Left ventricle myocardium inferior (tissue), 1 donor: ENCODE data around the gene STK4. TPM values are rescaled to one million over a fixed set of nuclear protein-coding genes. Genes with fewer than 3 reads are reported as not detected.

Experiments
- DNase-seq: peaks from one replicate; pipeline ENCODE4 v3.0.0-alpha.2; 2020
- H3K27ac ChIP-seq: fragments of 200-600 bp; replicated peaks from 2 replicates; pipeline ENCODE4 v1.8.0; 2021
- H3K27me3 ChIP-seq: fragments of 200-600 bp; 2 replicates; pipeline ENCODE4 v1.8.0; 2021; ENCODE audit warnings: low read depth
- H3K36me3 ChIP-seq: fragments of 200-600 bp; 2 replicates; pipeline ENCODE4 v1.8.0; 2021
- H3K4me1 ChIP-seq: fragments of 200-600 bp; 2 replicates; pipeline ENCODE4 v1.8.0; 2021
- H3K4me3 ChIP-seq: fragments of 200-600 bp; 2 replicates; pipeline ENCODE4 v1.8.0; 2021; ENCODE audit warnings: mild to moderate bottlenecking, moderate library complexity
- H3K9me3 ChIP-seq: fragments of 200-600 bp; replicated peaks from 2 replicates; pipeline ENCODE4 v1.8.0; 2021
- CTCF ChIP-seq: fragments of 200-600 bp; IDR thresholded peaks from 2 replicates; pipeline ENCODE4 v1.8.0; 2021; ENCODE audit warnings: antibody characterized with exemption, mild to moderate bottlenecking, borderline replicate concordance
- intact Hi-C: fragments of 100-400 bp; cut with micrococcal nuclease; formaldehyde crosslinking; loops from one replicate; pipeline ENCODE4 v1.11.0; 2022
- total RNA-seq: library from RNA; stranded (reverse); fragmentation: NEBNext Ultra II Directional; extraction: Animal tissue kit (Norgen Biotek cat#: 25700); gene quantifications from one replicate; pipeline ENCODE4 v1.2.1, GENCODE V29; 2021
- donor health status: DM: no; HTN: yes; CAD: no; lungs with severe emphysema.

STK4 gene
- total RNA-seq, 1 donor from 2014 or later: 9.8 TPM

DNA sequence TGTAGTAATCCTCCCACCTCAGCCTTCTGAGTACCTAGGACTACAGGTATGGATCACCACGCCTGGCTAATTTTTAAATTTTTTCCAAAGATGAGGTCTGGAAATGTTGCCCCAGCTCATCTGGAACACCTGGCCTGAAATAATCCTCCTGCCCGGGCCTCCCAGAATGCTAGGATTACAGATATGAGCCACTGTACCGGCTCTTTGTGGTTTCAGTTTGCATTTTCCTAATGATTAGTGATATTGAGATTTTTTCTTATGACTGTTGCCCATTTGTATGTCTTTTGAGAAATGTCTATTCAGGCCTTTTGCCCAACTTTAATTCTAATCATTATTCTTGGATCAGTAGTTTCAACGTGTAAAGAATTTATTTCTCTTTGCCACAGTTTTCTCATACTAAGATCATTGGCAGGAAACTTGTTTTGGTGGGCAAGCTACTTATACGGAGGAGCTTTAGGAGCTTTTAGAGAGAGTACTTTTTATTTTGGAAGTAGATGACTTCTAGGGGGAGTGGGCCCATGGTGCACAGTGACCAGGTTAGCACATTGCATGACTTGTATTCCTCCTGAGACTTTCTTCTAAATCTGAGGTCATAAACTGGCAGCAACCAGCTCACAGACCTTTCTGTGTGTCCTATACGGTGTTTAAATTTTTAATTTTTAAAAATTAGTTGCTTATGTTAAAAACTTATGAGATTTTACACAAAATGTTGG lies 62.3 kb downstream of the STK4 start:
- peaks cover 33% of the 10 kb centered on the region for H3K36me3 ChIP-seq
- no peak for DNase-seq
- intact Hi-C loops: no loop called here
- no peaks in the 10 kb centered on the region for H3K4me1 ChIP-seq
- no peak overlapping the region for H3K27ac ChIP-seq
- H3K27me3 ChIP-seq: no peaks in the 10 kb centered on the region
- no peaks in the 10 kb centered on the region for H3K9me3 ChIP-seq
- H3K4me3 ChIP-seq: no peak overlapping the region
- no peak for TF ChIP-seq CTCF

GRCh38 chr20:45029884-45030283 lies 63.6 kb downstream of the STK4 start:
- no peak overlapping the region for H3K27ac ChIP-seq

GRCh38 chr20:45032276-45032675 lies 66.0 kb downstream of the STK4 start:
- intact Hi-C loops: no loop called here
- TF ChIP-seq CTCF: no peak
- peaks cover 7% of the 10 kb centered on the region for H3K36me3 ChIP-seq

More at GRCh38 chr20:45029884-45030283, 63.6 kb downstream of the STK4 start:
- no peaks in the 10 kb centered on the region for H3K9me3 ChIP-seq
- no peak for TF ChIP-seq CTCF
- DNase-seq: no peak
- intact Hi-C loops: no loop called here
- H3K36me3 ChIP-seq: peaks cover 25% of the 10 kb centered on the region
- H3K27me3 ChIP-seq: no peaks in the 10 kb centered on the region
- no peaks in the 10 kb centered on the region for H3K4me1 ChIP-seq
- no peak overlapping the region for H3K4me3 ChIP-seq

GRCh38 chr20:45032781-45033180 lies 66.5 kb downstream of the STK4 start:
- H3K27me3 ChIP-seq: no peaks in the 10 kb centered on the region
- intact Hi-C loops: no loop called here
- H3K4me3 ChIP-seq: no peak overlapping the region
- H3K27ac ChIP-seq: no peak overlapping the region
- no peak for TF ChIP-seq CTCF
- no peaks in the 10 kb centered on the region for H3K9me3 ChIP-seq
- no peak for DNase-seq
- H3K36me3 ChIP-seq: peaks cover 7% of the 10 kb centered on the region
- peaks cover 13% of the 10 kb centered on the region for H3K4me1 ChIP-seq

More at GRCh38 chr20:45032276-45032675, 66.0 kb downstream of the STK4 start:
- Histone ChIP-seq H3K4me1 (peaks cover 8% of the 10 kb centered on the region), H3K27ac (no peak overlapping the region), H3K9me3 (no peaks in the 10 kb centered on the region), H3K4me3 (no peak overlapping the region), H3K27me3 (no peaks in the 10 kb centered on the region)
- DNase-seq: no peak

DNA sequence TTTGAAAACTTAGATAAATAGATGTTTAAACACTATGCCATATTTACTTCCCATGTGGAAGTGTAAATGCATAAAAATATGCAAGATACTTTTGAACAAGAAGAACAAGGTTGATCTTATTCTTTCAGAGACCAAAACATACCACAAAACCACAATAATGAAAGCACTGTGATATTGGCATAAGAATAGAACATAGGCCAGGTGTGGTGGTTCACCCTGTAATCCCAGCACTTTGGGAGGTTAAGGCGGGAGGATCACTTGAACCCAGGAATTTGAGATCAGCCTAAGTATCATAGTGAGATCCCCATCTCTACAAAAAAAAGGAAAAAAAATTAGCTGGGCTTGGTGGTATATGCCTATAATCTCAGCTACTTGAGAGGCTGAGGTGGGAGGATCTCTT lies 68.1 kb downstream of the STK4 start:
- intact Hi-C loops: no loop called here
- TF ChIP-seq CTCF: no peak
- no peak for DNase-seq
- H3K36me3 ChIP-seq: peaks cover 7% of the 10 kb centered on the region
- no peak overlapping the region for H3K4me3 ChIP-seq
- no peaks in the 10 kb centered on the region for H3K27me3 ChIP-seq
- no peak overlapping the region for H3K27ac ChIP-seq
- no peaks in the 10 kb centered on the region for H3K9me3 ChIP-seq
- peaks cover 22% of the 10 kb centered on the region for H3K4me1 ChIP-seq
